NCI-H446 (cell line): ENCODE results near the gene NCAM2.
A peak's percentile ranks its signal among the peaks of the same experiment; 100 is the strongest.

ENCODE experiments used
- DNase-seq, 2 experiments: peaks; one replicate each; lab custom pipeline; 2025; lab: John Stamatoyannopoulos, UW

NCAM2 gene

GRCh38 chr21:21175798-21176334 is 177.7 kb downstream of the NCAM2 start:
- no peak for DNase-seq

- DNase-seq: no peak
Observed at GRCh38 chr21:21177353-21177986, 179.3 kb downstream of the NCAM2 start.

- peak; percentile 87 to 95 for DNase-seq
Observed at GRCh38 chr21:21179619-21180298, 181.6 kb downstream of the NCAM2 start.

GRCh38 chr21:21182401-21183010 is 184.3 kb downstream of the NCAM2 start:
- no peak for DNase-seq

GRCh38 chr21:21183092-21183491 is 184.9 kb downstream of the NCAM2 start:
- DNase-seq: no peak

GRCh38 chr21:21184771-21185528 is 186.7 kb downstream of the NCAM2 start:
- DNase-seq: no peak

GRCh38 chr21:21187579-21187978 is 189.4 kb downstream of the NCAM2 start:
- DNase-seq: no peak

GRCh38 chr21:21188513-21189195 is 190.4 kb downstream of the NCAM2 start:
- DNase-seq: peak; percentile 43 to 77

- DNase-seq: no peak
Observed at GRCh38 chr21:21195417-21195943, 197.3 kb downstream of the NCAM2 start.

- DNase-seq: no peak
Observed at GRCh38 chr21:21196087-21196486, 197.9 kb downstream of the NCAM2 start.

- no peak for DNase-seq
Observed at GRCh38 chr21:21196848-21197247, 198.6 kb downstream of the NCAM2 start.

- no peak for DNase-seq
Observed at GRCh38 chr21:21199342-21200102, 201.3 kb downstream of the NCAM2 start.

GRCh38 chr21:21200103-21200938 is 202.1 kb downstream of the NCAM2 start:
- no peak for DNase-seq

- DNase-seq: no peak
Observed at GRCh38 chr21:21200939-21201615, 202.9 kb downstream of the NCAM2 start.

- DNase-seq: no peak
Observed at GRCh38 chr21:21203822-21204339, 205.7 kb downstream of the NCAM2 start.

GRCh38 chr21:21204366-21204996 is 206.3 kb downstream of the NCAM2 start:
- peak in 1 of 2 experiments; percentile 79 for DNase-seq

GRCh38 chr21:21205604-21206003 is 207.4 kb downstream of the NCAM2 start:
- no peak for DNase-seq

- DNase-seq: no peak
Observed at GRCh38 chr21:21210552-21210951, 212.3 kb downstream of the NCAM2 start.
